ENCODE measurements around the gene FBXO21.

DNA sequence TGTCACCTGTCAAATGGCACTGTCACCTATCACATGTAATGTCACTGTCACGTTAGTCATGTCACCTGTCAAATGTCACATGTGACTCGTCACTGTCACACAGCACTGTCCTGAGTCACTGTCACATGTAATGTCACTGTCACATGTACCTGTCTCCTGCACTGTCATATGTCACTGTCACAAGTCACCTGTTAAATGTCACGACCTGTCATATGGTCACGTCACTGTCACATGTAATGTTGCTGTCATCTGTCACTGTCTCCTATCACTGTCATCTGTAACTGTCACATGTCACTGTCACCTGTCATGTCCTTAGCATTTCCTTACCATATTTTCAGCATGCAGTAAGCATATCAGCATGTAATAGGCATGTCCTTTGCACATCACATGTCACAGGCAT is 63.9 kb downstream of the FBXO21 start:
- TF ChIP-seq, protein P1, sequence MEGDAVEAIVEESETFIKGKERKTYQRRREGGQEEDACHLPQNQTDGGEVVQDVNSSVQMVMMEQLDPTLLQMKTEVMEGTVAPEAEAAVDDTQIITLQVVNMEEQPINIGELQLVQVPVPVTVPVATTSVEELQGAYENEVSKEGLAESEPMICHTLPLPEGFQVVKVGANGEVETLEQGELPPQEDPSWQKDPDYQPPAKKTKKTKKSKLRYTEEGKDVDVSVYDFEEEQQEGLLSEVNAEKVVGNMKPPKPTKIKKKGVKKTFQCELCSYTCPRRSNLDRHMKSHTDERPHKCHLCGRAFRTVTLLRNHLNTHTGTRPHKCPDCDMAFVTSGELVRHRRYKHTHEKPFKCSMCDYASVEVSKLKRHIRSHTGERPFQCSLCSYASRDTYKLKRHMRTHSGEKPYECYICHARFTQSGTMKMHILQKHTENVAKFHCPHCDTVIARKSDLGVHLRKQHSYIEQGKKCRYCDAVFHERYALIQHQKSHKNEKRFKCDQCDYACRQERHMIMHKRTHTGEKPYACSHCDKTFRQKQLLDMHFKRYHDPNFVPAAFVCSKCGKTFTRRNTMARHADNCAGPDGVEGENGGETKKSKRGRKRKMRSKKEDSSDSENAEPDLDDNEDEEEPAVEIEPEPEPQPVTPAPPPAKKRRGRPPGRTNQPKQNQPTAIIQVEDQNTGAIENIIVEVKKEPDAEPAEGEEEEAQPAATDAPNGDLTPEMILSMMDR (IDR thresholded peaks at IDR 0.05): no peak
- no peak for TF ChIP-seq POLR2AphosphoS5 (IDR thresholded peaks at IDR 0.05; ENCODE audit: low read depth, low read length)
- TF ChIP-seq, protein P2, sequence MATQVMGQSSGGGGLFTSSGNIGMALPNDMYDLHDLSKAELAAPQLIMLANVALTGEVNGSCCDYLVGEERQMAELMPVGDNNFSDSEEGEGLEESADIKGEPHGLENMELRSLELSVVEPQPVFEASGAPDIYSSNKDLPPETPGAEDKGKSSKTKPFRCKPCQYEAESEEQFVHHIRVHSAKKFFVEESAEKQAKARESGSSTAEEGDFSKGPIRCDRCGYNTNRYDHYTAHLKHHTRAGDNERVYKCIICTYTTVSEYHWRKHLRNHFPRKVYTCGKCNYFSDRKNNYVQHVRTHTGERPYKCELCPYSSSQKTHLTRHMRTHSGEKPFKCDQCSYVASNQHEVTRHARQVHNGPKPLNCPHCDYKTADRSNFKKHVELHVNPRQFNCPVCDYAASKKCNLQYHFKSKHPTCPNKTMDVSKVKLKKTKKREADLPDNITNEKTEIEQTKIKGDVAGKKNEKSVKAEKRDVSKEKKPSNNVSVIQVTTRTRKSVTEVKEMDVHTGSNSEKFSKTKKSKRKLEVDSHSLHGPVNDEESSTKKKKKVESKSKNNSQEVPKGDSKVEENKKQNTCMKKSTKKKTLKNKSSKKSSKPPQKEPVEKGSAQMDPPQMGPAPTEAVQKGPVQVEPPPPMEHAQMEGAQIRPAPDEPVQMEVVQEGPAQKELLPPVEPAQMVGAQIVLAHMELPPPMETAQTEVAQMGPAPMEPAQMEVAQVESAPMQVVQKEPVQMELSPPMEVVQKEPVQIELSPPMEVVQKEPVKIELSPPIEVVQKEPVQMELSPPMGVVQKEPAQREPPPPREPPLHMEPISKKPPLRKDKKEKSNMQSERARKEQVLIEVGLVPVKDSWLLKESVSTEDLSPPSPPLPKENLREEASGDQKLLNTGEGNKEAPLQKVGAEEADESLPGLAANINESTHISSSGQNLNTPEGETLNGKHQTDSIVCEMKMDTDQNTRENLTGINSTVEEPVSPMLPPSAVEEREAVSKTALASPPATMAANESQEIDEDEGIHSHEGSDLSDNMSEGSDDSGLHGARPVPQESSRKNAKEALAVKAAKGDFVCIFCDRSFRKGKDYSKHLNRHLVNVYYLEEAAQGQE (IDR thresholded peaks at IDR 0.05; ENCODE audit: insufficient read depth in 1 of 2, low read depth in 2 of 2, low read length in 1 of 2): no peak
